Adipocyte (in vitro differentiated cells): ENCODE data around the gene ALOX15.
"Not testable (repeated sequence)": the region's sequence is repeated elsewhere in the genome, so short reads cannot be mapped to it uniquely, and the experiment has no call there.

ENCODE experiments used
- DNase-seq: peaks from one replicate; pipeline ENCODE4 v3.0.0-alpha.2; 2015; ENCODE audit warnings: low read depth
- H3K27me3 ChIP-seq: replicated peaks from 2 replicates; pipeline ENCODE4 v1.7.0; 2013; ENCODE audit warnings: mild to moderate bottlenecking, low read length, moderate library complexity; ENCODE audit not compliant: control insufficient read depth, insufficient read depth
- H3K36me3 ChIP-seq: 2 replicates; pipeline ENCODE4 v1.7.0; 2013; ENCODE audit warnings: low read length, mild to moderate bottlenecking, moderate library complexity; ENCODE audit not compliant: control insufficient read depth, insufficient read depth, severe bottlenecking
- H3K4me1 ChIP-seq: 2 replicates; pipeline ENCODE4 v1.7.0; 2013; ENCODE audit warnings: mild to moderate bottlenecking, low read length, moderate library complexity; ENCODE audit not compliant: control insufficient read depth, insufficient read depth
- H3K4me3 ChIP-seq: 2 replicates; pipeline ENCODE4 v1.7.0; 2013; ENCODE audit warnings: mild to moderate bottlenecking, low read length, moderate library complexity
- H3K9ac ChIP-seq: 2 replicates; pipeline ENCODE4 v1.7.0; 2013; ENCODE audit warnings: mild to moderate bottlenecking, low read length, moderate library complexity
- H3K9me3 ChIP-seq: 2 replicates; pipeline ENCODE4 v1.7.0; 2013; ENCODE audit warnings: mild to moderate bottlenecking, low read length, moderate library complexity; ENCODE audit not compliant: control insufficient read depth

ALOX15 gene

DNA sequence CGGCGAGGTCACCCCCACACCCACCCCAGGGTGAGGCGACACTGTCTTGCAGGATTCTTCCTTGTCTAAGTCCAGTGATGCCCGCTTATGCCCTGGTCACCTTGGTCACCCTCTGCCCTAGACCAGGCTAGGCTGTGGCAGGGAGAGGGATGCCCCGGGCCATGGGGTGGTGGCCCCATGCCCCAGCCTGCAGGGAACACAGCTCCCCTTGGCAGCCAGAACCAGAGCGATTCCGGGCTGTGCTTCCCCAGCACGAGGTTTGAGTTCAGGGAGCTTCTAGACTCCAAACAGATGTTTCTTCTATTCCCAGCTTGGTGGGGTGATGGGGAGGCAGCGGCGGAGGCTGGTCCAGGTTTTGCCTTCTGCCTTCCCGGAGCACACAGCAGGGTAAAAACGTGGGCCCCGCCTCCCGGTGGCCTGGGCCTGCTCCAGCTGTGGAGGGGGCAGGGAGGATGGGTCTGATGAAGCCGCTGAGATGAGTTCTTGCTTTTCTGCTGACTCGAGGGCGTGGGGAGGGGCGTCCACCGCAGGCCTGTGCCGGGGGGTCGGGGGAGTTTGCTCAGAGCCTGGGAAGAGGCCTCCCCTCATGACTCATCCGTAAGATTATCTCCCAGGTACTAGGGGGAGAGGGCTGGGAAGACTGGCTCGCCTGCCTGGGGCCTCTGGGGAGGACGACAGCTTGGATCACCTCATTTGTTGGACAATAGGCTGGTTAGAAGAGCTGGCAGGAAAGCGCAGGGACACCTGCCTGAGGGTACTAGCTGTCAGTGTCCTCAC, 41.8 kb downstream of the ALOX15 start:
- peak; percentile 44 for DNase-seq

DNA sequence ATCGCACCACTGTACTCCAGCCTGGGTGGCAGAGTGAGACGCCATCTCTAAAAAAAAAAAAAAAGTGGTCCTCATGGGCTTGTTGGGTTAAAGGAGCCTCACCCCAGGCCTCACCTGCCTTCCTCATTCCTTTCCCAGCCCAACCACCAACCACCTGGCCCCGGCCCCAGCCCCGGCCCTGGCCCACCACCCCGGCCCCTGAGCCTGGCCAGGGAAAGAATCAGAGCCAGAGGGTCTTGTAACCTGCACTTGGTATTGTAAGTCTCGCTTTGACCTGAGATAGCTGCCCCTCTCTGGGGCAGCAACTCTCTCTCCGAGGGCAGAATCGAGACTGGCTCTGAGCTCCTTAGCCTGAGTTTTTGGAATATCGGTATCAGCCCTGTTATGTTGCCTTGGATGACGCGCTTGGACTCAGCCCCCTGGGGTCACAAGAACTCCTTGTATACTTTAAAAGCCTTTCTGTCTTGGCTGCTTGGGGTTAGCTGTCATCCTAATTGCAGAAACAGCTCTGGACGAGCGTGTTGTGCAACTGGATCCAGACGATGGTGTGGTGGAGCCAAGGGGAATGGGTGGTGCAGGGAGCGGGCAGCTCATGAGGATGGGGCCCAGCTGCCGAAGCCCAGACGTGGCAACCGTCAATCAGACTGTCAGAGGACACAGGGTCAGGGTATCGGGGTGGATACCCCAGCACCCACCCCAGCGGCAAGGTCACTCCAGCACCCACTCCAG, 42.5 kb downstream of the ALOX15 start:
- Histone ChIP-seq H3K9ac (no peak overlapping the region), H3K4me3 (no peak overlapping the region), H3K9me3 (no peaks in the 10 kb centered on the region), H3K27me3 (peaks cover 8% of the 10 kb centered on the region), H3K36me3 (no peaks in the 10 kb centered on the region), H3K4me1 (peaks cover 22% of the 10 kb centered on the region)
- peak; percentile 72 for DNase-seq

More for the DNA sequence above, 41.8 kb downstream of the ALOX15 start:
- no peak overlapping the region for H3K4me3 ChIP-seq
- H3K4me1 ChIP-seq = peaks cover 29% of the 10 kb centered on the region
- peaks cover 8% of the 10 kb centered on the region for H3K27me3 ChIP-seq
- H3K36me3 ChIP-seq = no peaks in the 10 kb centered on the region
- H3K9ac ChIP-seq = no peak overlapping the region
- H3K9me3 ChIP-seq = no peaks in the 10 kb centered on the region

DNA sequence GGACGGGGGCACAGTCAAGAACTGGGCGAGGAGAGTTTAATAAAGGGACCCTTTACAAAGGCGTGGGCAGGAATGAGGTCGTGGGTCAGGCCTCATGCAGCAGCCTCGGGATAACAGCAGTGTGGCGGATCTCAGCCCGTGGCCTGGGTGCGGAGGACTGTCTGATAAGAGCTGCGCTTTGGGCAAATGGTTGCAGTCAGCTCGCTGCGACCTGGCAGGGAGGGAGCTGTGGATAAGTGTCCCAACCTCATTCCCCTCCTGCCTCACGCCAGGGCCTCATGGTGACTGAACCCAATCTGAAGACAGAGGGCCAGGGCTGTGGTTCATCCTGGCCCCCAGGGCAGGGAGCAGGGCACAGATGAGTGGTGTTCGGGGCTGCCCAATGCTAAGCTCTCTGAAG, 43.5 kb downstream of the ALOX15 start:
- Histone ChIP-seq H3K27me3 (peaks cover 8% of the 10 kb centered on the region), H3K4me3 (no peak overlapping the region), H3K9me3 (no peaks in the 10 kb centered on the region), H3K9ac (no peak overlapping the region), H3K4me1 (peaks cover 22% of the 10 kb centered on the region), H3K36me3 (no peaks in the 10 kb centered on the region)
- no peak for DNase-seq

GRCh38 chr17:4596636-4597380, 44.7 kb downstream of the ALOX15 start:
- Histone ChIP-seq H3K9ac (no peak overlapping the region), H3K27me3 (peaks cover 13% of the 10 kb centered on the region), H3K36me3 (no peaks in the 10 kb centered on the region), H3K4me1 (peaks cover 22% of the 10 kb centered on the region), H3K4me3 (no peak overlapping the region), H3K9me3 (no peaks in the 10 kb centered on the region)
- DNase-seq = no peak

- H3K9ac ChIP-seq, DNase-seq, H3K36me3 ChIP-seq, H3K4me3 ChIP-seq, H3K9me3 ChIP-seq: not testable (repeated sequence)
- H3K27me3 ChIP-seq = peaks cover 23% of the 10 kb centered on the region
- H3K4me1 ChIP-seq = peaks cover 22% of the 10 kb centered on the region
Measured at GRCh38 chr17:4595685-4596342, 45.7 kb downstream of the ALOX15 start.

- no peak overlapping the region for H3K9ac ChIP-seq
- peaks cover 21% of the 10 kb centered on the region for H3K4me1 ChIP-seq
- DNase-seq = no peak
- H3K36me3 ChIP-seq = no peaks in the 10 kb centered on the region
- H3K9me3 ChIP-seq = no peaks in the 10 kb centered on the region
- H3K4me3 ChIP-seq = no peak overlapping the region
- peaks cover 30% of the 10 kb centered on the region for H3K27me3 ChIP-seq
Measured at GRCh38 chr17:4594931-4595684, 46.4 kb downstream of the ALOX15 start.

DNA sequence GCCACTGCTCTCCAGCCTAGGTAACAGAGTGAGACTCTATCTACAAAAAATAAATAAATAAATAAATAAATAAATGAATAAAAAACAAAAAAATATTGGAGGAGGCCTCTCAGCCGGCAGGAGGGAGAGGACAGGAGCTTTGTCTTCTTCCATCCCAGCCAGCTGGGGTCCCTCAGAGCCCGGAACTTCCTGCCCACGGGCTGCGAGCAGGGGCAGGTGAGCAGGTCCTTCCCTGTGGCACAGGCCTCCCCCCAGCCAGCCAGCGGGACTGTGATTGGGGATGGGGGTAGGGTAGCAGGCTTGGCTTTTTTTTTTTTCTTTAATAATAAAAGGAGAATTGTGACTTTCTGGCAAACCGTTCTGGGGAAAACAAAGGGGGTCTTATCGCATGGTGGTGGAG, 47.1 kb downstream of the ALOX15 start:
- no peaks in the 10 kb centered on the region for H3K9me3 ChIP-seq
- DNase-seq = no peak
- H3K27me3 ChIP-seq = peaks cover 30% of the 10 kb centered on the region
- no peak overlapping the region for H3K9ac ChIP-seq
- no peak overlapping the region for H3K4me3 ChIP-seq
- H3K4me1 ChIP-seq = peaks cover 14% of the 10 kb centered on the region
- H3K36me3 ChIP-seq = no peaks in the 10 kb centered on the region

DNA sequence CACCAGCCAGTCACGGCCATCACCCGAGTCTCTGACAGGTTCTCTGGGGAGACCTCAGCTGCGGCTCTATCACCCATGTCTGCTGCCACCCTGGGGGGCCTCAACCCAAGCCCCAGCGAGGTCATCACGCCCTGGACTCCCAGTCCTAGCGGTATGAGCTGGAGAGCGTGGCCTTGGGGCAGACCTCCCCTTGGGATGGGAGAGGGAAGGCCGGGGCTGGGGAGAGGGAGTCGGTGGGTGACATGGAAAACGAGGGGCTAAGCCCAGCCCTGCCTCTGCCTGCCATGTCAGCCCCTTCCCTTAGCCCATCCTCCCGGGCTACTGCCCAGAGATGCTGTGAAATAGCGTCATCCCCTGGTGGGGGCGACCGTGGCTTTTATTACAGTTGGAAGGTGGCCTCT, 48.5 kb downstream of the ALOX15 start:
- H3K4me1 ChIP-seq = peaks cover under 1% of the 10 kb centered on the region
- no peak overlapping the region for H3K4me3 ChIP-seq
- no peaks in the 10 kb centered on the region for H3K36me3 ChIP-seq
- DNase-seq = no peak
- H3K9me3 ChIP-seq = no peaks in the 10 kb centered on the region
- no peak overlapping the region for H3K9ac ChIP-seq
- H3K27me3 ChIP-seq = peaks cover 30% of the 10 kb centered on the region

DNA sequence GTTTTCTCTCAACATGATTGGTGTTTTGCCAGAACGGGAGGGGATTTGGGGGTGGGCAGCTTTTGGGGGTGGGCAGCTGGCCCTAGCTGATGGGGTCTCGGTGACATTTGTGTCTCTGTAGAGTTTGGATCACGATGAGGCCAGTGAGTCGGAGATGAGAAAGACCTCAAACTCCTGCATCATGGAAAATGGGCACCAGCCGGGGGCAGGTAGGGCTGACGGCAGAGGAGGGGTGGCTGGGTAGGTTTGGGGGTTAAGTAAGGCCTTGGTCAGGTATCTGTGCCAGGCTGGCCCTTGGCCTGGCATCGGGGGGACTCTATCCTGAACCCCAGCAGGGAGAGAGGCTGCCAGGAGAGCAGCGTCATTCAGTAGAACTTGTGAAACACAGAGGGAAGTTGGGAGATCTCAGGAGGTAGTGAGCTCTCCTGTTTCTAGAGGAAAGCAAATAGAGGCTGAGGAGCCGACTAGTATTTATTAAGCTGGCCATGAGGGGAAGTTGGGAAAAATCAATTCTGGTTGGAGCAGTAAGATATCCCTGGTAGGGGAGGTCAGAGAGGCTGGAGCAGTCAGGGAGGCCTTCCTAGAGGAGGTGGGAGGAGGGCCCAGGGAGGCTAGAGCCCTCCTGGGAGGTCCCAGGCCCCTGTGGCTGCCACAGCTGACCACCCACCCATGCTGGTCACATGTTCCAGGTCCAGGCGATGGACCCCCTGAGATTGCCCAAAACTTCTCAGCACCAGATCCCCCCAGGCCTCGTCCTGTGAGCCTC, 49.1 kb downstream of the ALOX15 start:
- DNase-seq = no peak
- Histone ChIP-seq H3K9ac (no peak overlapping the region), H3K36me3 (no peaks in the 10 kb centered on the region), H3K4me3 (no peak overlapping the region), H3K27me3 (peaks cover 34% of the 10 kb centered on the region), H3K9me3 (no peaks in the 10 kb centered on the region), H3K4me1 (no peaks in the 10 kb centered on the region)

DNA sequence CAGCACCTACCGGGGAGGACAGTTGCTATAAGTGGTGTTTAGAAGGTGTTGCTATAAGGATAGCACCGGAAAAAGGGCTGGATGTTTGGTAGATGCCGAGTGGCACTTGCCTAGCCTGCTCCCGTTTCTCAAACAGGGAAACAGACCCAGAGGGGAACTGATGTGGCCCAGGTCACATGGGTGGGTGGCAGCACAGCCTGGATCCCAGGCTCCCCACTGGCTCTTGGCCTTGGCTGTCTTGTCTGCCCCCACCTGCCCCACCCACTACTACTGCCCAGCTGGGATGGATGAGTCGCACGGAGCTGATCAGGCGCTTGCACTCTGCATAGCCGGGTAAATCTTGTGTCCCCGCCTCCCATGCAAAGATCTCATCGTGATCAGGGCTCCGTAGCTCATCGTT, 49.9 kb downstream of the ALOX15 start:
- Histone ChIP-seq H3K4me3 (no peak overlapping the region), H3K36me3 (no peaks in the 10 kb centered on the region), H3K9me3 (no peaks in the 10 kb centered on the region), H3K27me3 (peaks cover 29% of the 10 kb centered on the region), H3K4me1 (no peaks in the 10 kb centered on the region), H3K9ac (no peak overlapping the region)
- DNase-seq = no peak
